Stimulated activated CD8-positive, alpha-beta memory T cell treated with anti-CD3 and anti-CD28 coated beads, Interleukin-2, amount 100 ng/mL, for 1 hour (primary cell): ENCODE results near the gene RAD50.
"Not testable (repeated sequence)": the region's sequence is repeated elsewhere in the genome, so short reads cannot be mapped to it uniquely, and the experiment has no call there.

ENCODE experiments used
- DNase-seq, 2 donors: peaks; one replicate each; pipeline ENCODE4 v3.0.0-alpha.2; 2020; ENCODE audit warnings: low read depth in 2 of 2

The RAD50 gene

GRCh38 chr5:132557478-132558172, 848 bp downstream of the RAD50 start:
- DNase-seq = no peak

- no peak for DNase-seq
These were observed 2.7 kb downstream of the RAD50 start for GRCh38 chr5:132559383-132560060.

- DNase-seq = no peak
These were observed 4.8 kb downstream of the RAD50 start for GRCh38 chr5:132561601-132562000.

GRCh38 chr5:132564555-132564954, 7.8 kb downstream of the RAD50 start:
- DNase-seq = not testable (repeated sequence)

GRCh38 chr5:132566657-132567056, 9.9 kb downstream of the RAD50 start:
- DNase-seq = no peak

- DNase-seq = no peak
These were observed 19.3 kb downstream of the RAD50 start for GRCh38 chr5:132576123-132576522.

- DNase-seq = not testable (repeated sequence)
These were observed 27.8 kb downstream of the RAD50 start for GRCh38 chr5:132584560-132584959.

GRCh38 chr5:132586063-132586462, 29.3 kb downstream of the RAD50 start:
- no peak for DNase-seq

GRCh38 chr5:132589467-132589866, 32.7 kb downstream of the RAD50 start:
- DNase-seq = no peak

- no peak for DNase-seq
These were observed 34.4 kb downstream of the RAD50 start for GRCh38 chr5:132591145-132591544.

GRCh38 chr5:132592521-132592920, 35.7 kb downstream of the RAD50 start:
- no peak for DNase-seq

GRCh38 chr5:132594170-132594569, 37.4 kb downstream of the RAD50 start:
- DNase-seq = no peak

- DNase-seq = no peak
These were observed 38.8 kb downstream of the RAD50 start for GRCh38 chr5:132595624-132596023.

- no peak for DNase-seq
These were observed 44.4 kb downstream of the RAD50 start for GRCh38 chr5:132601071-132601728.

GRCh38 chr5:132607095-132607494, 50.3 kb downstream of the RAD50 start:
- DNase-seq = no peak

- DNase-seq = no peak
These were observed 51.3 kb downstream of the RAD50 start for GRCh38 chr5:132608107-132608506.

- no peak for DNase-seq
These were observed 55.2 kb downstream of the RAD50 start for GRCh38 chr5:132611965-132612364.

GRCh38 chr5:132612846-132613245, 56.1 kb downstream of the RAD50 start:
- no peak for DNase-seq

- no peak for DNase-seq
These were observed 64.9 kb downstream of the RAD50 start for GRCh38 chr5:132621699-132622098.

- no peak for DNase-seq
These were observed 65.8 kb downstream of the RAD50 start for GRCh38 chr5:132622608-132623007.

GRCh38 chr5:132627470-132627869, 70.7 kb downstream of the RAD50 start:
- no peak for DNase-seq

- DNase-seq = no peak
These were observed 72.0 kb downstream of the RAD50 start for GRCh38 chr5:132628814-132629213.
